Measurements from ENCODE around the gene ENTHD1.

The ENTHD1 gene

DNA sequence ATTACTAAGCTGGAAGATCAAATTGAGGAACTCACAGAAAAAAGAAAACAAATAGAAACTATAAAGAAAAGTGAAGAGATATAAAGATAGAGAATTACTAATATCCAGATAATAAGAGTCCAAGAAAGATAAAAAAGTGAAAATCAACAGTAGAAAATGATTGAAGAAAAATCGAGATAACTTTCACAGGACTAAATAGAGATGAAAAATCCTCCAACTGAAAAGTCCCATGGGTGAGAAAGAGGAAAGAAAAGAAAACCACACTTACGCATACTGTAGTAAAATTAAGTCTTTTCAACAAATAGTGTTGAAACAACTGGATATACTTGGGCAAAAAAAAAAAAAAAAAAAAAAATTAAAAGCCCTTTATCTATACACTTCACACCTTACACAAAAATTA, 60.0 kb downstream of the ENTHD1 start:
- Histone ChIP-seq H3K9me2 (replicated peaks; ENCODE audit: control insufficient read depth, low read length) (no peaks in the 10 kb centered on the region), H3K4me3 (ENCODE audit: low read length) (no peak overlapping the region), H3K4me1 (ENCODE audit: control insufficient read depth, low read length) (peaks cover 16% of the 10 kb centered on the region), H3K36me3 (ENCODE audit: control insufficient read depth, low read length) (no peaks in the 10 kb centered on the region), H4K20me1 (ENCODE audit: control insufficient read depth, insufficient read depth, low read depth, low read length) (no peaks in the 10 kb centered on the region), H3K79me2 (ENCODE audit: control insufficient read depth, low read length) (no peaks in the 10 kb centered on the region), H3F3A (ENCODE audit: control insufficient read depth, insufficient read depth) (peaks cover 3% of the 10 kb centered on the region; the same call in 1 of the 2 replicates), H3K27ac (ENCODE audit: low read depth, low read length) (no peak overlapping the region), H3K27me3 (ENCODE audit: control insufficient read depth, low read length) (peaks cover 9% of the 10 kb centered on the region), H3K9me3 (ENCODE audit: control insufficient read depth, insufficient read depth, low read length) (peaks cover 8% of the 10 kb centered on the region), H3K4me2 (ENCODE audit: low read length) (no peak overlapping the region)
- TF ChIP-seq EZH2phosphoT487 (IDR thresholded peaks at IDR 0.05; ENCODE audit: borderline replicate concordance, low read length), result no peak
- TF ChIP-seq, protein P1, sequence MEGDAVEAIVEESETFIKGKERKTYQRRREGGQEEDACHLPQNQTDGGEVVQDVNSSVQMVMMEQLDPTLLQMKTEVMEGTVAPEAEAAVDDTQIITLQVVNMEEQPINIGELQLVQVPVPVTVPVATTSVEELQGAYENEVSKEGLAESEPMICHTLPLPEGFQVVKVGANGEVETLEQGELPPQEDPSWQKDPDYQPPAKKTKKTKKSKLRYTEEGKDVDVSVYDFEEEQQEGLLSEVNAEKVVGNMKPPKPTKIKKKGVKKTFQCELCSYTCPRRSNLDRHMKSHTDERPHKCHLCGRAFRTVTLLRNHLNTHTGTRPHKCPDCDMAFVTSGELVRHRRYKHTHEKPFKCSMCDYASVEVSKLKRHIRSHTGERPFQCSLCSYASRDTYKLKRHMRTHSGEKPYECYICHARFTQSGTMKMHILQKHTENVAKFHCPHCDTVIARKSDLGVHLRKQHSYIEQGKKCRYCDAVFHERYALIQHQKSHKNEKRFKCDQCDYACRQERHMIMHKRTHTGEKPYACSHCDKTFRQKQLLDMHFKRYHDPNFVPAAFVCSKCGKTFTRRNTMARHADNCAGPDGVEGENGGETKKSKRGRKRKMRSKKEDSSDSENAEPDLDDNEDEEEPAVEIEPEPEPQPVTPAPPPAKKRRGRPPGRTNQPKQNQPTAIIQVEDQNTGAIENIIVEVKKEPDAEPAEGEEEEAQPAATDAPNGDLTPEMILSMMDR (IDR thresholded peaks at IDR 0.05; ENCODE audit: low read depth, low read length, poor library complexity, severe bottlenecking), result no peak

DNA sequence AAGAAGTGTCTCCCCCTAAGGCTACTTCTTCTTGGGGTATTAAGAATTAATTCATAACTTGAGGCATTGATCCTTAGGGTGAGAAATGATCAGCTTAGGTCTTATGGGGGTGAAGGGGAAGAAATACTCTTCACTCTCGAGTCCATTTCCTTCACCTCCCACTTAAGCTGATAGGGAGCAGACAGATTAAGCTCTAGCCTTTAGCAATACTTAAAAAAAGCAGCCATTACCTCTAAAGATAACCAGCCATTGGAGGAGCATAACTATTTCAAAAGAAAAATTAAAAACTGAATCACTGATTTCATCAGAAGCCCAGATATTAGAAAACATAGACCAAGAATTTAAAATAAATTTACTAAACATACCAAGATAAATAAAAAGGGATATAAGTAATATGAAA, 60.5 kb downstream of the ENTHD1 start:
- no peaks in the 10 kb centered on the region for H4K20me1 ChIP-seq (ENCODE audit: control insufficient read depth, insufficient read depth, low read depth, low read length)
- TF ChIP-seq, protein P1 (IDR thresholded peaks at IDR 0.05; ENCODE audit: low read depth, low read length, poor library complexity, severe bottlenecking), result no peak
- no peak for TF ChIP-seq EZH2phosphoT487 (IDR thresholded peaks at IDR 0.05; ENCODE audit: borderline replicate concordance, low read length)
- 0 out of 2 replicates have a peak, but pooled peaks cover under 1% of the 10 kb centered on the region for H3F3A ChIP-seq (ENCODE audit: control insufficient read depth, insufficient read depth)
- no peak overlapping the region for H3K4me3 ChIP-seq (ENCODE audit: low read length)
- H3K4me2 ChIP-seq (ENCODE audit: low read length), result no peak overlapping the region
- no peaks in the 10 kb centered on the region for H3K9me2 ChIP-seq (replicated peaks; ENCODE audit: control insufficient read depth, low read length)
- H3K36me3 ChIP-seq (ENCODE audit: control insufficient read depth, low read length), result no peaks in the 10 kb centered on the region
- H3K9me3 ChIP-seq (ENCODE audit: control insufficient read depth, insufficient read depth, low read length), result peaks cover 8% of the 10 kb centered on the region
- no peak overlapping the region for H3K27ac ChIP-seq (ENCODE audit: low read depth, low read length)
- peaks cover 9% of the 10 kb centered on the region for H3K27me3 ChIP-seq (ENCODE audit: control insufficient read depth, low read length)
- H3K4me1 ChIP-seq (ENCODE audit: control insufficient read depth, low read length), result peaks cover 16% of the 10 kb centered on the region
- H3K79me2 ChIP-seq (ENCODE audit: control insufficient read depth, low read length), result no peaks in the 10 kb centered on the region

DNA sequence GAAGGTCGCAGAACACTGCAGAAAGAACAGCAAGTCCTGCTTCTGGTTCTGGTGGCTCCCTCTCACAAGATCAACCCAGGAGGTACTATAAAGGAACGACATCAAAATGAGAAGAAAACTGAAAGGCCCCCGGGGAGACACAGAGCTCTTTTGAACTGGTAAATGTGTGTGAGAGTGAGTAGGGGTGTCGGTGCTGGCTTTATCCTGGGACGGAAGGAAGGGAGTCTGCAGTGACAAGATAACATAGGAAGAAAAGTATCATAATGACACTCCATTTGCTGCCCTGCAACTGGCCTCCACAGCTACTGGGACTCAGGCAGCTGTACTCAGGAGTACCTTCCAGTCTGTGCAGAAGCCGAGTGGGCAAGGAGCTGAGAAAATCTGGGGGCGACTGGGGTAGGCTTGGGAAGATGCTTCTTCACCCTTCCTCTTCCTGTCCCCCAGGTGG, 60.9 kb downstream of the ENTHD1 start:
- peaks cover 9% of the 10 kb centered on the region for H3K27me3 ChIP-seq (ENCODE audit: control insufficient read depth, low read length)
- no peaks in the 10 kb centered on the region for H3F3A ChIP-seq (ENCODE audit: control insufficient read depth, insufficient read depth)
- peaks cover 16% of the 10 kb centered on the region for H3K4me1 ChIP-seq (ENCODE audit: control insufficient read depth, low read length)
- TF ChIP-seq, protein P1 (IDR thresholded peaks at IDR 0.05; ENCODE audit: low read depth, low read length, poor library complexity, severe bottlenecking), result no peak
- TF ChIP-seq EZH2phosphoT487 (IDR thresholded peaks at IDR 0.05; ENCODE audit: borderline replicate concordance, low read length), result no peak
- no peak overlapping the region for H3K4me3 ChIP-seq (ENCODE audit: low read length)
- H3K79me2 ChIP-seq (ENCODE audit: control insufficient read depth, low read length), result no peaks in the 10 kb centered on the region
- H4K20me1 ChIP-seq (ENCODE audit: control insufficient read depth, insufficient read depth, low read depth, low read length), result no peaks in the 10 kb centered on the region
- no peaks in the 10 kb centered on the region for H3K36me3 ChIP-seq (ENCODE audit: control insufficient read depth, low read length)
- H3K27ac ChIP-seq (ENCODE audit: low read depth, low read length), result no peak overlapping the region
- H3K9me2 ChIP-seq (replicated peaks; ENCODE audit: control insufficient read depth, low read length), result no peaks in the 10 kb centered on the region
- H3K4me2 ChIP-seq (ENCODE audit: low read length), result no peak overlapping the region
- peaks cover 8% of the 10 kb centered on the region for H3K9me3 ChIP-seq (ENCODE audit: control insufficient read depth, insufficient read depth, low read length)

All from DOHH2 (cell line).